GM18868 (cell line): ENCODE results near the gene EPB41L2.
A peak's percentile ranks its signal among the peaks of the same experiment; 100 is the strongest.
"Not testable (repeated sequence)": the region's sequence is repeated elsewhere in the genome, so short reads cannot be mapped to it uniquely, and the experiment has no call there.

Experiments
- ATAC-seq: cut with Tn5 transposase; IDR thresholded peaks from one replicate; pipeline ENCODE4 v1.9.1; 2021; ENCODE audit warnings: mild to moderate bottlenecking, moderate library complexity; ENCODE audit not compliant: unreplicated experiment

EPB41L2 gene

GRCh38 chr6:131005439-131006016 is 57.5 kb downstream of the EPB41L2 start:
- no peak for ATAC-seq

- no peak for ATAC-seq
Observed at GRCh38 chr6:131004936-131005335, 58.1 kb downstream of the EPB41L2 start.

DNA sequence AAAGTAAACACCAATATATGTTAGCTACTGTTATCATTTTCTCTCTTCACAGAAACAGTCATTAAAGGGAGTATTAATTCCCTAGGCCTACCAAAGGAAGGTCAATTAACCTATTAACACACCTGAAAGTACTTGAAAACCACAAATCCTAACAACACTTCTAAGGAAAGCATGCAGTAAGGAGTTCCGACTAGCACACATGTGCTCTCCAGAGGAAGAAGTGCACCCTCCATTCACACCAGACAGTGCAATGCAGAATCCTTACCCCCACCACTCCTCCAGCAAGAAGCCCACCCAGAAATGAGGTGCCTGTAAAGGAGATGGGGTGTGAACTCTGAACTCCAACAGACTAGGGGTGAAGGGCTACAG is 58.7 kb downstream of the EPB41L2 start:
- no peak for ATAC-seq

DNA sequence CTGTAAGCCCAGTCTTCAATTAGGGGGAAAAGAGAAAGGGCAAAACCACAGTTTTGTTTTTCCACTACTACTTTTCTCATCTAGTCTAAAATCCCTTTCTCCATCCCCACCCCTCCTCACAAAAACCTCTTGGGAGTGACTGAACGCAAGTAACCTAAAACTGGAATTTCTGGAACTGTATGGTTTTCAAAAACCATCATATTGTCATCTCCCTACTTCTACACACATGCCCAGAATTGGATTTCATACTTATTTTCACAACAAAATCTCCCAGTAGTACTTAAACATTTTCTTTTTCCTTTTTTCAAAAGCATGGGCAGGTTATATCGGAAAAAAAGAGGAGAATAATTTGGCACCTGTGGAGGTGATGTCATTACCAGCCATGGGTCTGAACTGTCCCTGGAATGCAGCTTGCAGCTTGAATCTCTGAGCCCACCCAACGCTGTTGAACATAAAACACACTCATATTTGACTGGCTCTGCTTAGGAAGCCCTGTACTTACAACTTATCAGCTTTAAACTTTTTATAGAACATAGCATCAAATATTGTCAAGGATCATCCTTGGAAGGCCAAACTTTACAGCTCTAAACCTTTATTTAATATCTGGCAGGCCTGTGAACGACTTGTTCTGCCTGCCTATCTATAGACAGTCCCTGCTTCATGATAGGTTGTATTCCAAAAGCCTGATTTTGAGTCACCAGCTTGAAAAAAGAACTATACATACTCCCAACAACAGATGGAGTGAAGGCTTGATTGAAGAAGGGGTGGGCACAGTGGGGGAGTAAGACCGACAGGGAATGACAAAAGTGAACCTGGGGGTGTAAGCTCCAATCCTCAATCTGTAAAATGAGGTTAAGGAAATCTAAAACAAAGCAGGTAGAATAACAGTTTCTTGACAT is 59.3 kb downstream of the EPB41L2 start:
- no peak for ATAC-seq

GRCh38 chr6:131002661-131002980 is 60.4 kb downstream of the EPB41L2 start:
- ATAC-seq = no peak

DNA sequence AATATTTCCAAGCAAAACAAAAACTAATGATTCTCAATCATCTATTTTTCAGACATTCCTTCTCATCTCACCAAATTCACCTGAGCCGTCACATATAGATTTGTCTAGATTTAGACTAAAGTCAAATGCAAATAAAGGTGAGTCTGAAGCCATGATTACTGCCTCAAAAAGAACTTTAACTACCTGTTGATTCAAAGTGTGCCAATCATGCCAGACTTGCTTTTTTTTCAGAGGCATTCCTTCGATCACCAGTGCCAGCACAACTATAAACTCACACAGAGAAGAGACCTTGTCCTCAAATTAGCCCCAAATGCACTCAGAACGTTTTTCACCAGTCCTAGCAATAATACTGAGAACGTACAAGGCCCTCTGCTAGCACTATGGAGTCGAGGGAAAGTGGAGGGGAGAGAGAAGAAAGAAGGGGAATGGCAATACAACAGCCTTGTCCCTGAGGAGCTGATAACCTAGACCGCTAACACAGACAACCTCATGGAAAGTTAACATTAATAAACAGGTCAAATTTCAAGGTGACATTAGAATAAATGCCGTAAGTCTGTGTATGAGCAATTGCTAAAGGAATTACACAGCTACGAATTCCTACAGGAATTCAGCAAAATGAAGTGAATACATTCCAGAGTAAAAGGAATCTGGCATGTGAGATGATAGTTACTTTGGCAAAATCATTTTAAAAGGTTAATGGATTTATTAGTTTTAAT is 60.9 kb downstream of the EPB41L2 start:
- no peak for ATAC-seq

DNA sequence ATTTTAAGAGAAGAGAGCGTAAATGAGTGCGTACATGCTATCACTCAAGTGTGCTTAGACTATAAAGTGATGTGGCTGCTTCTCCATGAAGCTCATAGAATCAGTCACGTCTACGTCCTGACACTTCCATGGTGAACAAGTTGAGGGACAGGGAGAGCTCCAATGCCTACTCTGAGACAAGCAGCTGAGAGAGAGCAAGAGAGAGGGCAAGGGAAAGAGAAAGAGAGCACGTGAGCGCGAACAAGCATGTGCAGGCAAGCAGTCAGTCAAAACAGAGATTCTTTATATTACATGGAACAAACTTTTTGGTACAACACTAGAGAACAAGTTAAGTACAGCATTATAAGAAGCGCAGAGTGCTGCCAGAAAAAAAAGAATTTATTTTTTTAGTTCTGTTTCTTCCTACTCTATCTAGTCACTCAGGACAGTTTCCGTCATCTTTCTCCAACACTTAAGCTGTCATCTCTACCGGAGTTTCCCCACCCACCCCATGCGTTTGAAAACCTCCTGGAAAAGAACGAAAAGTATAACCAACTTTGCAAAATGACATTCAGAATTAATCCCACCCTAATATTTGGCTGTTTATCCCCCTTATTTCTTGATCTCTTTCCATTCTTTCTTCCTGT is 61.8 kb downstream of the EPB41L2 start:
- ATAC-seq = no peak

DNA sequence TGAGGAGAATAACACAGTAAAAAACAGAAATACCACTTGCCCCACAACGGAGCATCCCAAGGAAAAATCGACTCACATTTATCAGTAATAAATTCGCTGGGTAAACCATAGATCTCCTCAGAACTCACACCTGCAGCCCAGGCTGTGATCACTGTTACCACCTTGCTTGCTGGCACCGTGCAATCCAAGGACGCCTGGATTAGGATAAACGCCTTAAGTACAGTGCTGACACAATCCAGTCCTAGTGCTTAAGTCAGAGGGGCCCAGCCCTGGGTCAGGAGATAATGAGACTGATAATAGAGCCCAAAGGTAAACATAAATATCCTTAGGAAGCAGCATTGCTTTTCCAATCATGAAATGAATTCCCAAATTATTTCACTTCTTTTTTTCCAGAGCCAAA is 62.5 kb downstream of the EPB41L2 start:
- ATAC-seq = no peak

DNA sequence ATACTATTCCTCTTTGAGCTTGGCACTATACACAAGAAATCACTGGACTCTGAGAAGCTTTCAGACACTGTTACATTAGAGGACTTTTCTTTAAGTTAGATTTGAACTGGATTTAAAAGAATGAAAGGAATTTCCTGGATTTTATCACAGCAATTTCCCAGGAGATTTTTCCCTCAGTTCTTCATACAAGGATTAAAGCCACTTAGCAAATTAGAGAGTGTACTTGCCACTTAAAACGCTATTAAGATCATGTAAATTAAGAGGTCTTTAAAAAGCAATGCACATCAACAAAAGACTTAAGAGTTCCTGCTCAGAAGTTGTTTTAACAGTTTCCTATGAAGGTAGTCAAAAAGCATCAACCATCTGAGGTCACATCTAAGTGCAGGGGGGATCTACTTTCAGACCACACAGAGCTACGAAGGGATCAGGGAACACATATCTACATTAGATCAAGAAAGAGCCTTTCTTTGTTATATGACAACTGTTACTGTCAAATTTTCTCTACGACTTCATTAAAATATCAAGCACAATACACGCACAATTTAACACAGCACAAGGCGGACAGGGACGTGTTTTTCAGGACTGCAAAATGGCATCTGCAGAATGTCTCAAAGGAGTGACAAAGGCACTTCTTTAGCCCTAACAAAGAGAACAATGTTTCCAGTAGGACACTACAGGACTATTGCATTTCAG is 65.8 kb downstream of the EPB41L2 start:
- ATAC-seq = no peak

DNA sequence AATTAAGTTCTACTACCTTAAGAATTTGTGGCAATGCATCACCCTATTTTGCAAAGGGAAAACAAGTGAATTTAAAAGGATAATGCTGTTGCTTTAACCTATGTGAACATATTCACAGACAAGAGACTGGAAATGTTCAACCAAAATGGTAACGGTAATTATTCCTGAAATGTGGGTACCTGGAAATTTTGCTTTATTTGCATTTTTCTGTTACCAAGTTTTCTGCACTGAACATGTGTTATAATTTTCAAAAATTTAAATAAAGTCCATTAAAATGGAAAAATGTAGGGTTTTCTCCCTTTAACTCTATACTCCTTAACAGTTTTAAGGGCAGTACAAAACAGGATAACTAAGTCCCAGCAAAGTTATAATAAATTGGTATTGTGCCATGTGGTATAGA is 66.4 kb downstream of the EPB41L2 start:
- ATAC-seq = no peak

- ATAC-seq = no peak
Observed at GRCh38 chr6:130995783-130996447, 67.1 kb downstream of the EPB41L2 start.

DNA sequence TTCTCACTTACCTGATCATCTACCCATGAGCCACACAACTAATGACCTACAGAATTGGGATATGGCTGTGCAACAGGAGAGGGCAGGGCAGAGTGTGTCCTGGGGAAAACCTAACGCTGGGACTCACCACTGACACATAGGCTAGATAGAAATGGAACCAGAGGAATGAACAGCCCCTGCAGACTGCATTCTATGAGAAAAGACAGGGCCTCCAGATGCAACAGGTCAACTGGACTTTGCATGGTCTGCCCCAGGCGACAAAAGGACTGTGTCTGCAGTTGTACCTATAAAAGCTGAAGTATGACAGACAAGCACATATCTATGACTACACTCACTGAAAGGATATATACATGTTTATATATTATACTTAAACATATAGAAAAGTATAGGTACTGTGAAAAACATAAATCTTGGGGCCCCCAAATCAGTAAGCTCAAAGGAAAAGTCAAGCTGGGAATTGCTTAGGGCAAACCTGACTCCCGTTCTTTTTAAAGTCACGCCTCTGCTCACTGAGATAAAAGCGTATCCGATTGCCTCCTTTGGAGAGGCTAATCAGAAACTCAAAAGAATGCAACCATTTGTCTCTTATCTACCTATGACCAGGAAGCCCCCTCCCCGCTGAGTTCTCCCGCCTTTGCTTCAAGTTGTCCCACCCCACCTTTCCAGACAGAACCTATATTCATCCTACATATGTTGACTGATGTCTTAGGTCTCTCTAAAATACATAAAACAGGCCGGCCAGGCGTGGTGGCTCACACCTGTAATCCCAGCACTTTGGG is 68.5 kb downstream of the EPB41L2 start:
- ATAC-seq = no peak

DNA sequence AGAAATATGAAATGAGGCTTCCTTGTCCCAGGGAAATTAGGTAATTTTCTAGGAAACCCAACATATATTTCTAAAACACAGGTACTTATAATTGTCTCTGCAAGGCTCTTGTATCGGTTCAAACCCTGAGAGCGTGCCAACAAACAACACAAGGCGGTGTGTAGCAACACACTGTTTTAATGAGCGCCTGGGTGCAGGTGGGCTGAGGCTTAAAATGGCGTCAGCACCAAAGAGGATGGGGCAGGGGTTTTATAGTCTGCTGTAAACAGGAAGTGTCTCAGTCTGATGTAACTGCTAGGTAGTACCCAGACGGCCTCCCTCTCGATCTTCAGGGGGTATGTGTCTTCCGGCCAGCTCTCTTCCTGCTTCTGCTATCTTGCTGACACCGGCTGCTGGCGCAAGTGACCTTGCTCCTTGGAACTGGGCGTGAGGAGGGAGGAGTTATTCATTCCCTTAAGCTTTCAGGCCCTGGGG is 69.7 kb downstream of the EPB41L2 start:
- no peak for ATAC-seq

DNA sequence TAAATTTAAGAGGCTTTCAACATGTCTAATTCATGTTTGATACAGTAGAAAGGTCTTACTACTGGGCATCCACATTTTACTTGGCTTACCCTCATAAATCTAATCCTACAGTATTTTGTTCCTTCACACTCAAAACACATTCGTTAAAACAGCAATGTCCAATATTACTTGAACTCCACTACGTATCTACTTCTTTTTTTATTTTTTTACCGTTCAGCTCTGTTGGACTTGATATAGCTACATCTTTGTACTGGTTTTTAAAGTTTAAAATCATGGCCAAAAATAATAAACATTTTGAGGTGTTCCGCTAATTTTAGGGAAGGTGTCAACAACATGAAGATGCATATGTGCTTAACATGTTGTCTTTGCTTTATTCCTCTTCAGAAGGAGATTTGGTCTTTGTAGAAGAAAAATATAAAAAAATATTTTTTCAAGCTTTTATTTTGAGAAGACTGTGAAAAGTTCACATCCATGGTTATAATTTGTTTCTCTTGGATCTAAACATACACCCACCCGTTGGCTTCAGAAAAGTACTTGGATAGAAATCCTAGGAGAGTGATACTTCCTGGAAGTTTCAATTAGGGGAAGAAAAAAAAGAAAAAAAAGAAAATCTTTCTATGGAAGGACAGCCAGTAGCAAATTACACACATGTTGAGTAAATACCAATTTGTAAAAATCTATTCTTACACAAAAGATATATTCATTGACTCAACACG is 71.5 kb downstream of the EPB41L2 start:
- ATAC-seq = no peak

- ATAC-seq = not testable (repeated sequence)
Observed at GRCh38 chr6:130987539-130987938, 75.5 kb downstream of the EPB41L2 start.

DNA sequence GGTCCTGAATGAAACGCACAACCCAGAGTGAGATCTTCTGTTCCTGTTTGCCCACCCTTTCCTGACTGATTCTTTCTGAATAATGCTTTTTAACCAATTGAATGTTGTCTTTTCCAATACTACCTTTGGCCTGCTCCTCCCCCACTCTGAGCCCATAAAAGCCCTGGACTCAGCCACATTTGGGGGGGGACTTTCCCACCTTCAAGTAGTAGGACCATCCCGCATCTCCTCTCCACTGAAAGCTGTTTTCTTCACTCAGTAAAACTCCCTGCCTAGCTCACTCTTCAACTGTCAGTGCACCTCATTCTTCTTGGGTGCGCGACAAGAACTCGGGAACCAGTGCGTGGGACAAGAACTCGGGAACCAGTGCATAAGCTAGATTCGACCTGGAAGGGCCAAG is 77.9 kb downstream of the EPB41L2 start:
- no peak for ATAC-seq

DNA sequence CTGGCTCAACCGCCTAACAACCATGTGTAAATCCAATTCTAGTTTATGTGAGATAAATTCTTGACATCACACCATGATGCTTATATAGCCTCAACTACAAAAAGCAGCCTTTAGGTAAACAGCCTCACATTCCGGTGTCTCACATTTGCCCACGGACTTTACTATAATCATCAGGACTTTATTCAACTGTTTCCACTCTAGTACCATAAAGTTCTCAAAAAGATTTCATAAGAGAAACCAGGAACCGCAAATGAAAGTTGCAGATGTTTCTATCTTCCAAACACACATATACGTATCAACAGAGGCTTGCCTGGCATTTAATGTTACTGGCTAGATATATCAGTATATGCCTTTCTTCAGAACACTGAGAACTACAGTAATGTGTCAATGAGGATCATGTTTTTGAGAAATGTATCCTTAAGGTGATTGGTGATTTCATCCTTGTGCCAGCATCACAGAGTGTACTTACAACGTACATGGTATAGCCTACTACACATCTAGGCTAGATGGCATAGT is 80.0 kb downstream of the EPB41L2 start:
- peak; percentile 73 for ATAC-seq

DNA sequence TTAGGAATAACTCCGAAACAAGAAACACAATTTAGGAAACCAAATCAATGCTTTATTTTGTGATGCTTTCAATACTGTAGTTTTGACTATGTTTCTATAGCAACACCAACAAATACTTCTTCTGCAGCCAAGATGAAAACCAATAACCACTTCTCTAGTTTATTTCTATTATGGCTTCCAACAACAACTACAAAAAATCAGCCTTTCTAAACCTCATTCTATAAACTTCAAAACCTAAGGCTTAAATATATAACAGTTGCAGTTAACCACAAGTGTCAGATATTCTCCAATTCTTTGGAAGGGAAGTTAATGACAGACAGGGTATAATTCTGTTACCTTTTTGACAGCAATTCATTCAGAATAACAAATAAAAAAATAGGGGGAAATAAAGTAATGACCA is 80.9 kb downstream of the EPB41L2 start:
- no peak for ATAC-seq

GRCh38 chr6:130981409-130981808 is 81.6 kb downstream of the EPB41L2 start:
- no peak for ATAC-seq
